ENCODE measurements around the gene RNASE12.

Gene RNASE12

GRCh38 chr14:20555845-20556244, 35.3 kb downstream of the RNASE12 start:
- H3K27me3 ChIP-seq (replicated peaks) = no peaks in the 10 kb centered on the region
- no peak for TF ChIP-seq CTCF (IDR thresholded peaks at IDR 0.05; ENCODE audit: low read depth, low read length, missing control alignments)
- DNase-seq = no peak
- H3K27ac ChIP-seq = no peak overlapping the region
- no peaks in the 10 kb centered on the region for H3K36me3 ChIP-seq (replicated peaks)
- in situ Hi-C loops (cut with HindIII; ENCODE audit: low pct_ligation_motif_present, low sequenced_read_pairs) = no loop called here
- no peak overlapping the region for H3K4me3 ChIP-seq (ENCODE audit: low read depth, low read length)

GRCh38 chr14:20553024-20553423, 38.2 kb downstream of the RNASE12 start:
- Histone ChIP-seq H3K27me3 (replicated peaks) (no peaks in the 10 kb centered on the region), H3K27ac (no peak overlapping the region), H3K4me3 (ENCODE audit: low read depth, low read length) (no peak overlapping the region), H3K36me3 (replicated peaks) (no peaks in the 10 kb centered on the region)
- TF ChIP-seq CTCF (IDR thresholded peaks at IDR 0.05; ENCODE audit: low read depth, low read length, missing control alignments) = no peak
- DNase-seq = no peak
- in situ Hi-C loops (cut with HindIII; ENCODE audit: low pct_ligation_motif_present, low sequenced_read_pairs) = no loop called here

GRCh38 chr14:20551606-20552005, 39.6 kb downstream of the RNASE12 start:
- in situ Hi-C loops (cut with HindIII; ENCODE audit: low pct_ligation_motif_present, low sequenced_read_pairs) = no loop called here
- TF ChIP-seq CTCF (IDR thresholded peaks at IDR 0.05; ENCODE audit: low read depth, low read length, missing control alignments) = no peak
- no peak for DNase-seq
- Histone ChIP-seq H3K36me3 (replicated peaks) (no peaks in the 10 kb centered on the region), H3K27ac (no peak overlapping the region), H3K27me3 (replicated peaks) (no peaks in the 10 kb centered on the region), H3K4me3 (ENCODE audit: low read depth, low read length) (no peak overlapping the region)

GRCh38 chr14:20550926-20551325, 40.2 kb downstream of the RNASE12 start:
- no peaks in the 10 kb centered on the region for H3K27me3 ChIP-seq (replicated peaks)
- DNase-seq = no peak
- in situ Hi-C loops (cut with HindIII; ENCODE audit: low pct_ligation_motif_present, low sequenced_read_pairs) = no loop called here
- H3K4me3 ChIP-seq (ENCODE audit: low read depth, low read length) = no peak overlapping the region
- H3K27ac ChIP-seq = no peak overlapping the region
- no peaks in the 10 kb centered on the region for H3K36me3 ChIP-seq (replicated peaks)
- TF ChIP-seq CTCF (IDR thresholded peaks at IDR 0.05; ENCODE audit: low read depth, low read length, missing control alignments) = no peak

- in situ Hi-C loops (cut with HindIII; ENCODE audit: low pct_ligation_motif_present, low sequenced_read_pairs) = no loop called here
- Histone ChIP-seq H3K27ac (no peak overlapping the region), H3K36me3 (replicated peaks) (no peaks in the 10 kb centered on the region), H3K27me3 (replicated peaks) (no peaks in the 10 kb centered on the region), H3K4me3 (ENCODE audit: low read depth, low read length) (no peak overlapping the region)
- no peak for DNase-seq
- TF ChIP-seq CTCF (IDR thresholded peaks at IDR 0.05; ENCODE audit: low read depth, low read length, missing control alignments) = no peak
These were observed 42.6 kb downstream of the RNASE12 start for GRCh38 chr14:20548414-20549158.

GRCh38 chr14:20546877-20547276, 44.3 kb downstream of the RNASE12 start:
- H3K27ac ChIP-seq = no peak overlapping the region
- no peak for DNase-seq
- TF ChIP-seq CTCF (IDR thresholded peaks at IDR 0.05; ENCODE audit: low read depth, low read length, missing control alignments) = no peak
- in situ Hi-C loops (cut with HindIII; ENCODE audit: low pct_ligation_motif_present, low sequenced_read_pairs) = no loop called here
- no peaks in the 10 kb centered on the region for H3K36me3 ChIP-seq (replicated peaks)
- H3K4me3 ChIP-seq (ENCODE audit: low read depth, low read length) = no peak overlapping the region
- no peaks in the 10 kb centered on the region for H3K27me3 ChIP-seq (replicated peaks)

Data from brain microvascular endothelial cell (primary cell).